Choroid plexus epithelial cell (primary cell): ENCODE measurements around the gene CAPZA2.
A peak's percentile ranks its signal among the peaks of the same experiment; 100 is the strongest.

ENCODE experiments used
- DNase-seq: peaks from one replicate; pipeline ENCODE4 v3.0.0-alpha.2; 2010; ENCODE audit warnings: low read depth
- H3K4me3 ChIP-seq: 2 replicates; pipeline ENCODE4 v1.5.1; 2011; ENCODE audit warnings: low read depth, mild to moderate bottlenecking, control low read depth, low read length, moderate library complexity
- CTCF ChIP-seq: conservative IDR thresholded peaks from 2 replicates; pipeline ENCODE4 v1.5.1; 2011; ENCODE audit warnings: low read depth, mild to moderate bottlenecking, control low read depth, inconsistent platforms, low read length, moderate library complexity

Gene CAPZA2

DNA sequence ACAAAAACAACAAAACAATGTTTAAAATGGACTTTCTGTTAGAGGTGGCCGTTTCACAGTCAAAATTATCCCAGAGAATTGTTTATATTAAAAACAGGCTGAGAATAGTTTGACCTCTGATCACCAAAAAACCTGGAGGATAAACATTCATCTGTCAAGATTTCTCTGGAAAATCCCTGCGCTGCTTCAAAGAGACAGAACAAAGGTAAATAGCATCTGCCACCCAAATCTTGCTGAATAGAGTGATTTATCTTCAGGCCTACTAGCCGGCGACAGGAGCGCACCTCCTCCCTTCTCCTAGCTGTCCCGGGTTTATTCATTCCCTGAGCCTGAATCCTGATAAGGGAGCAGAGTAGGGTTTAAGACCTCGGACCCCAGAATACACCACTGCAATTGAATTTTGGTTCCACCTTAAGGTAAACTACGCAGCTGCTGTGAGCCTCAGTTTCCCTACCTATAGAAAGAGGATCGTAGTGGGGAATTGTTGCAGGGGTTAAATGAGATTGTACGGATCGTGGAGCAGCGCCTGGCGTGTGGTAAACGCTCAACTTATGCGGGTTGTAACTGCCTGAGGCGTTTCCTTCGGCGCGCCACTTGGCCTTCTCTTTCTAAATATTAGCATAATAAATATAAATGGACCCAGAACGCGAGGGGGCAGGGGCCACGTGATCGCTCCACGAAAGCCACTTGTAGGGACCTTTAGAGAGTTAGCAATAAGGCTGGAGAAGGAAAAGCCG is 90.4 kb downstream of the CAPZA2 start:
- no peak for TF ChIP-seq CTCF
- peak overlapping the region; percentile 82 for H3K4me3 ChIP-seq
- DNase-seq: peak; percentile 66

- peak; percentile 72 for DNase-seq
- peak within 1 kb of the TSS; percentile 82 for H3K4me3 ChIP-seq
- no peak for TF ChIP-seq CTCF
Observed at GRCh38 chr7:116953372-116953905, 91.1 kb downstream of the CAPZA2 start, which contains the start of gene ST7. Gene ST7, plus strand, starts transcription at chr7:116953501. Its CDS starts 40 bp downstream, at chr7:116953541.

DNA sequence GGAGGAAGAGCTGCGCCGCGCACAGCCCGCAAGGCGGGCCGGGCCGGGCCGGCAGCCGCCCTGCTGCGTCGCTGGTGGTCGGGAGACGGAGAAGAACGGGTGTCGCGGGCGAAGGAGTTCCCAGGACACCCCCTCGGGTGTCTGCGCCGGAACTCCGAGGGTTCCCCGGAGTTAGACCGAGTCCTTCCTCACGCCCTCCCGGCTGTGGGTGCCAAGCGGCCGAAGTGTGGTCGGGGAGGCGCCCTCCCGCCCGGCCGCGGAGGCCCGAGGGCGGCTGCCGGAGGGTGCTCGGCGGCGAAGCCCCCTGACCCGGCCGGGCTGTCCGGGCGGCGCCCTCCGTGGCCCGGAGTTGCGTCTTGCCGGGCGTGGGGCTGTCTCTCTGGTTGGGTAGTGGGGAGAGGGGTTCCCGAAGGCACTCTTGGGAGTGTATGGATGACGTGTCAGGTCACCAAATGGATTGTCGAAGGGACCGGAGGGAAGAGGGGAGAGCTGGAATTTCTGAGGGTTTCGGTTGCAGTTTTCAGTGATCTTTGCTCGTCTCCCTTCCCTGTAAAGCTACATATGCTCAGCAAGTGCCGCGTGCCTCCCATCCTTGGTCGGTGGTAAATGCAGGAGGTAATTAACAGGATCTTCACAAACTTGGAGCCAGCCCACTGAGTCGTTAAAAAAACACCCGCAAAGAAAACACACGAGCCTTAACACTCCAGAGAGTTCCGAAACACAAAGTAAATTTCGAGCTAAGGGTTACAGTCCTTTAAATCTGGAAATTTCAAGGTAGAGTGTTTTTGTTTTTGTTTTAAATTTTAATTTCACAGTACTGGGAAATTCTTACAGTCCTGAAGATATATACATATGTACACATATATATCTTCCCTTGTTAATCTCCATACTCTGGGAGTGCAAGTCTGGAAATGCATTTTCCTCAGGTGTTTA is 91.8 kb downstream of the CAPZA2 start:
- H3K4me3 ChIP-seq: peak overlapping the region; percentile 82
- no peak for TF ChIP-seq CTCF
- DNase-seq: peak; percentile 88

DNA sequence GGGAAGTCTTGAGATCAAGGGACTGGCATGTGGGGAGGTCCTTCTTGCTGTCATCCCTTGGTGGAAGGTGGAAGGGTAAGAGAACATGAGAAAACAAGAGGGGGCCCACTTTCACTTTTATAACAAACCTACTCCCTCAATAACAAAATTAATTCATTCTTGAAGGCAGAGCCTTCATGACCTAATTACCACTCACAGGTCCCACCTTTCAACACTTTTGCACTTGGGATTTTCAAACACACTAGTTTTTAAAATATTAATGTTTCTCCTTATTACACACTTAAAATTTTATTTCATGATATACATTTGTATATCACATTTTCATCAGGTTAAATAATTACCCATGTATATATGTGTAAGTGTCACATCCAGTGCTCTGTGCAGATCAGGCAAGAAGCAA is 93.0 kb downstream of the CAPZA2 start:
- H3K4me3 ChIP-seq: peak overlapping the region; percentile 1
- TF ChIP-seq CTCF: no peak
- DNase-seq: no peak

DNA sequence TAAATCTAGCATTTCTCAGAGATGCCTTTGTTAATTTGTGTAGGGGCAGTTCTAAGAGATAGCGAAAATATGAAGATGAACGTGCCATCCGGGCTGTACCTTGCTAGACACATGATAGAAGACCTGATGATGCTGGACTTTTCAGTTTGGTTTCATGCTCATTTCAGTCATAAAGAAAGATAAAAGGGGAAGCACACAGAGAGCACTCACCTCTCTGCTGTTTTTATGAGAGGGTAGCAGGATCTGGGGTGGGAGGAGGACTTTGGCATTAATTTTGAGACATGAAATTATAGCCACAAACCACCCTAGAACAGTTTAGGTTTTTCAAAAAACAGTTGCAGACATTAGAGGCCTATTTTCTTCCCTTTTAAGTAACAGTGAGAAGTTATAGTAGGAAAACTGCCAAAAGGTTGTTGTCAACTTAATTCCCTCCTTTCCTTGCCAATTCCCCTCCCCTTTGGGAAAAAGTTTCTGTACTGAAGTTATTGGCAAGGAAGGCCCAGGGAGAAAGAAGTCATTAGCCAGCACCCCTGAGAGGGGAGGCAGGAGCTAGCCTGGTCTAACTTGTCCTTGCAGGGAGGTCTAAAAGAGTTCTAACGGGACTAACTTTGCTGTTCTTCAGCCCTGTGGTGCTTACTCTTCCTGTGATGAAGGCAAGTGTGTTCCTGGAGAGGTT is 93.6 kb downstream of the CAPZA2 start:
- TF ChIP-seq CTCF: no peak
- DNase-seq: no peak
- H3K4me3 ChIP-seq: no peak overlapping the region

DNA sequence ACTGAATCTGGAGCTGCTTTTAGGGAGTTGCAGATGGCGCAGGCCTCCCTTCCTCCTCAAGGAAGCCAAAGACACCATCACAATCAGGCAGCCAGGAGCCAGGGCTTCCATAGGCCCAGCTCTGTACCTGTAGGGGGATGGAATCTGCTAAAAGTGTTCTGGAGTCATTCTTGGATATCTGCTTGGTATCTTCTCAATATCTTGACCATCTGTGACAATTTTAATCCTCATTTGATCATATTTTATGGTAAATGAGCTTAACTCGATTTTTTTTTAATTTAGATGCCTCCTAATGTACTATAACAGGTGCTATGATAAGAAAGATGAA is 94.1 kb downstream of the CAPZA2 start:
- no peak for TF ChIP-seq CTCF
- DNase-seq: no peak
- no peak overlapping the region for H3K4me3 ChIP-seq
